ENCODE results near the gene KRTAP6-3. TPM values are rescaled to one million over a fixed set of nuclear protein-coding genes. Genes with fewer than 3 reads are reported as not detected.

The KRTAP6-3 gene
- total RNA-seq, 4 donors from 2014 or later, result not detected

GRCh38 chr21:30579346-30579745 is 12.9 kb upstream of the KRTAP6-3 start:
- peaks cover 0 to 5% (median 0%) of the 10 kb centered on the region in 4 donors for H3K9me3 ChIP-seq
- intact Hi-C loops (cut with DNase I), result no loop called here
- H3K36me3 ChIP-seq, result no peaks in the 10 kb centered on the region
- WGBS, result 36% methylated on average over 1 of the region's 1 CpG
- no peaks in the 10 kb centered on the region for H3K4me1 ChIP-seq
- H3K27ac ChIP-seq (replicated peaks in 1 of 4), result no peak overlapping the region
- H3K4me3 ChIP-seq, result no peak overlapping the region
- TF ChIP-seq EP300 (IDR thresholded peaks at IDR 0.05), result no peak
- no peaks in the 10 kb centered on the region for H3K27me3 ChIP-seq
- no peak for DNase-seq (ENCODE audit: extremely low spot score)

GRCh38 chr21:30580132-30580531 is 12.1 kb upstream of the KRTAP6-3 start:
- H3K9me3 ChIP-seq, result peaks cover 0 to 5% (median 0%) of the 10 kb centered on the region in 4 donors
- 70% methylated on average over 3 of the region's 3 CpGs for WGBS
- DNase-seq (ENCODE audit: extremely low spot score), result no peak
- intact Hi-C loops (cut with DNase I), result no loop called here
- no peaks in the 10 kb centered on the region for H3K27me3 ChIP-seq
- no peak overlapping the region for H3K27ac ChIP-seq (replicated peaks in 1 of 4)
- no peak overlapping the region for H3K4me3 ChIP-seq
- H3K36me3 ChIP-seq, result no peaks in the 10 kb centered on the region
- no peaks in the 10 kb centered on the region for H3K4me1 ChIP-seq
- TF ChIP-seq EP300 (IDR thresholded peaks at IDR 0.05) (no peak), CTCF (IDR thresholded peaks at IDR 0.05) (no peak)

DNA sequence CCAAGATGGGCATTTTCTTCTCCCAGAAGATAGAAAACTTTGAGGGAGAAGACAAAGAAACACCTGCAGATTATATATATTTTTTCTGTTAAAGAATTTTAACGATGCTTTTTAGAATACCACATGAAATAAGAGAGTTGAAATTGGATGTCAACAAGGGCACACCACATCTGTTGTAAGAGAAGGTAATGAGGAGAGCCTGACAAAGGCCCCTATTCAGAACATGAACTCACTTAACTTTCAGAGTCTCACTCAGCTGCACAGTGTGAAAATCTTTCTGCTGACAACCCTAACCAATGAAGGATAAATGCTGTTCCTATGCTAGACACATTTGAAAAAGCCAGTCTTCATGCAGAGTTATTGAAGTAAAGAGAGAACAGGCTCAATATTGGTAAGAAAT is 9.4 kb upstream of the KRTAP6-3 start:
- Histone ChIP-seq H3K4me3 (no peak overlapping the region), H3K36me3 (no peaks in the 10 kb centered on the region), H3K4me1 (no peaks in the 10 kb centered on the region), H3K27me3 (no peaks in the 10 kb centered on the region), H3K27ac (replicated peaks in 1 of 4) (no peak overlapping the region), H3K9me3 (peaks cover 0 to 5% (median 0%) of the 10 kb centered on the region in 4 donors)
- TF ChIP-seq CTCF (IDR thresholded peaks at IDR 0.05) (no peak), POLR2A (IDR thresholded peaks at IDR 0.05; ENCODE audit: low read depth) (no peak), POLR2AphosphoS5 (IDR thresholded peaks at IDR 0.05) (no peak), EP300 (IDR thresholded peaks at IDR 0.05) (no peak)
- DNase-seq (ENCODE audit: extremely low spot score), result no peak
- intact Hi-C loops (cut with DNase I), result no loop called here
- 83% methylated on average over 1 of the region's 1 CpG for WGBS

GRCh38 chr21:30590297-30590696 is 1.9 kb upstream of the KRTAP6-3 start, which contains the start of gene KRTAP22-2:
Gene KRTAP22-2, minus strand, starts transcription at chr21:30590397.
- no peak for DNase-seq (ENCODE audit: extremely low spot score)
- Histone ChIP-seq H3K27me3 (no peaks in the 10 kb centered on the region), H3K4me1 (no peaks in the 10 kb centered on the region), H3K36me3 (no peaks in the 10 kb centered on the region), H3K27ac (replicated peaks in 1 of 4) (no peak within 1 kb of the TSS), H3K9me3 (no peaks in the 10 kb centered on the region), H3K4me3 (no peak within 1 kb of the TSS)
- no peak for TF ChIP-seq POLR2A (IDR thresholded peaks at IDR 0.05; ENCODE audit: low read depth)
- TF ChIP-seq POLR2AphosphoS5 (IDR thresholded peaks at IDR 0.05), result no peak
- TF ChIP-seq EP300 (IDR thresholded peaks at IDR 0.05), result no peak
- no peak for TF ChIP-seq CTCF (IDR thresholded peaks at IDR 0.05)
- intact Hi-C loops (cut with DNase I), result no loop called here

- no peaks in the 10 kb centered on the region for H3K36me3 ChIP-seq
- no peaks in the 10 kb centered on the region for H3K9me3 ChIP-seq
- intact Hi-C loops (cut with DNase I), result no loop called here
- H3K4me1 ChIP-seq, result no peaks in the 10 kb centered on the region
- no peak for TF ChIP-seq EP300 (IDR thresholded peaks at IDR 0.05)
- no peak within 1 kb of the TSS for H3K27ac ChIP-seq (replicated peaks in 1 of 4)
- DNase-seq (ENCODE audit: extremely low spot score), result no peak
- WGBS, result 87% methylated on average over 6 of the region's 6 CpGs
- no peaks in the 10 kb centered on the region for H3K27me3 ChIP-seq
- H3K4me3 ChIP-seq, result no peak within 1 kb of the TSS
Measured at GRCh38 chr21:30598802-30599201, 6.6 kb downstream of the KRTAP6-3 start, which contains the start of gene KRTAP6-2. Gene KRTAP6-2, minus strand, starts transcription at chr21:30598902. Its CDS starts 28 bp downstream, at chr21:30598874.

DNA sequence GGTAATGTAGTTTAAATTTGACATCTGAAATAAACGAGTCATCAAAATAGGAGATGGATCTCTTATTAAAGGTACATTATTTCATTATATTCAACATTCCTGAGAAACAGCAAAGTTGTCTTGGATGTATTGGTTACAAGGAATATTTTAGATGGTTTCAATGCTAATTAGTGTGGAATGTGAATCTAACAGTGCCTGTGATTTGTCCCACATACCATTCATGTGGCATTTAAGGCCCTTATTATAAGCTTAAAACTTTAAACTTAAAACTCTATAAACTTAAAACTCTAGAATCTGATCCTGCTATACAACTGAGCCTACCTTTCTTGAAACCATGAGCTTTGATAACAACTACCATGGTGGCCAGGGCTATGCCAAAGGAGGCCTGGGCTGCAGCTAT is 8.5 kb downstream of the KRTAP6-3 start, which contains the start of gene KRTAP22-1:
TSS of gene KRTAP22-1 (plus strand) at position 301 of the 400 bp plus-strand sequence.
- Histone ChIP-seq H3K27me3 (no peaks in the 10 kb centered on the region), H3K4me3 (no peak within 1 kb of the TSS), H3K36me3 (no peaks in the 10 kb centered on the region), H3K27ac (replicated peaks in 1 of 4) (no peak within 1 kb of the TSS), H3K4me1 (no peaks in the 10 kb centered on the region), H3K9me3 (no peaks in the 10 kb centered on the region)
- 94% methylated on average over 1 of the region's 1 CpG for WGBS
- DNase-seq (ENCODE audit: extremely low spot score), result no peak
- intact Hi-C loops (cut with DNase I), result no loop called here
- TF ChIP-seq CTCF (IDR thresholded peaks at IDR 0.05), result no peak
